ENCODE data around the gene KLHL29.

- TF ChIP-seq MAX (IDR thresholded peaks at IDR 0.05; ENCODE audit: insufficient read depth, insufficient read length) (no peak), CTCF (IDR thresholded peaks at IDR 0.05; ENCODE audit: extremely low read depth in 1 of 2, insufficient read depth in 1 of 2, low read depth in 1 of 2, low read length in 2 of 2) (no peak), POLR2AphosphoS5 (IDR thresholded peaks at IDR 0.05; ENCODE audit: insufficient read depth, low read depth, low read length) (no peak), POLR2A (IDR thresholded peaks at IDR 0.05; ENCODE audit: low read depth, low read length) (no peak), MYC (IDR thresholded peaks at IDR 0.05; ENCODE audit: low read depth, low read length) (no peak), EZH2 (IDR thresholded peaks at IDR 0.05; ENCODE audit: borderline replicate concordance, low read depth, low read length, severe bottlenecking) (no peak), FOS (IDR thresholded peaks at IDR 0.05; ENCODE audit: borderline replicate concordance, insufficient read depth, low read length) (no peak), JUN (IDR thresholded peaks at IDR 0.05; ENCODE audit: borderline replicate concordance, insufficient read depth, insufficient read length, low read depth) (no peak)
Measured at GRCh38 chr2:23492337-23492675, 107.3 kb downstream of the KLHL29 start.

All from endothelial cell of umbilical vein (primary cell).